Lung microvascular endothelial cell (primary cell): ENCODE measurements around the gene MLLT10. TPM values are rescaled to one million over a fixed set of nuclear protein-coding genes. Genes with fewer than 3 reads are reported as not detected.
A peak's percentile ranks its signal among the peaks of the same experiment; 100 is the strongest.

Experiments used
- DNase-seq, 2 donors: peaks; one replicate each; pipeline versions ENCODE4 v3.0.0 to v3.0.0-alpha.2; 2010; ENCODE audit warnings: low read depth in 2 of 2
- total RNA-seq: library from RNA; depleted of rRNA; stranded (reverse); fragments of >200 nt; gene quantifications from 2 replicates; pipeline ENCODE4 v1.2.1, GENCODE V29; 2014

Gene MLLT10
- total RNA-seq, 1 donor from 2014 or later, result 46.6 TPM

GRCh38 chr10:21732067-21732772 is 198.2 kb downstream of the MLLT10 start:
- peak; percentile 83 to 88 for DNase-seq

- DNase-seq, result peak in 1 of 2 donors; percentile 55
Observed at GRCh38 chr10:21733710-21734109, 199.7 kb downstream of the MLLT10 start.

GRCh38 chr10:21737106-21737505 is 203.1 kb downstream of the MLLT10 start:
- no peak for DNase-seq

GRCh38 chr10:21740989-21741388 is 207.0 kb downstream of the MLLT10 start:
- DNase-seq, result peak in 1 of 2 donors; percentile 60

GRCh38 chr10:21742740-21743412 is 208.8 kb downstream of the MLLT10 start:
- DNase-seq, result no peak

GRCh38 chr10:21744223-21744622 is 210.2 kb downstream of the MLLT10 start:
- DNase-seq, result no peak

- DNase-seq, result no peak
Observed at GRCh38 chr10:21746118-21746517, 212.1 kb downstream of the MLLT10 start.

- no peak for DNase-seq
Observed at GRCh38 chr10:21747809-21748208, 213.8 kb downstream of the MLLT10 start.

GRCh38 chr10:21749788-21750187 is 215.8 kb downstream of the MLLT10 start:
- DNase-seq, result no peak

- DNase-seq, result no peak
Observed at GRCh38 chr10:21750424-21750823, 216.4 kb downstream of the MLLT10 start.

- no peak for DNase-seq
Observed at GRCh38 chr10:21751341-21752310, 217.6 kb downstream of the MLLT10 start.

- DNase-seq, result no peak
Observed at GRCh38 chr10:21753497-21754270, 219.7 kb downstream of the MLLT10 start.

- no peak for DNase-seq
Observed at GRCh38 chr10:21754410-21755011, 220.5 kb downstream of the MLLT10 start.

GRCh38 chr10:21756707-21757106 is 222.7 kb downstream of the MLLT10 start:
- no peak for DNase-seq

- DNase-seq, result no peak
Observed at GRCh38 chr10:21757185-21757901, 223.3 kb downstream of the MLLT10 start.

GRCh38 chr10:21758239-21758638 is 224.2 kb downstream of the MLLT10 start:
- DNase-seq, result no peak

GRCh38 chr10:21758696-21759095 is 224.7 kb downstream of the MLLT10 start:
- DNase-seq, result no peak

GRCh38 chr10:21759232-21759631 is 225.2 kb downstream of the MLLT10 start:
- no peak for DNase-seq

GRCh38 chr10:21760332-21760731 is 226.3 kb downstream of the MLLT10 start:
- no peak for DNase-seq
